GM18505 (cell line): ENCODE measurements around the gene ASZ1.
A peak's percentile ranks its signal among the peaks of the same experiment; 100 is the strongest.
"Not testable (repeated sequence)": the region's sequence is repeated elsewhere in the genome, so short reads cannot be mapped to it uniquely, and the experiment has no call there.

Experiments
- ATAC-seq: cut with Tn5 transposase; IDR thresholded peaks from one replicate; pipeline ENCODE4 v1.9.1; 2021; ENCODE audit not compliant: unreplicated experiment
- POLR2A ChIP-seq: IDR thresholded peaks from 4 replicates; pipeline ENCODE4 v1.6.1; 2011; ENCODE audit warnings: borderline replicate concordance; ENCODE audit not compliant: insufficient read depth, insufficient read length; ENCODE audit errors: extremely low read depth

ASZ1 gene

DNA sequence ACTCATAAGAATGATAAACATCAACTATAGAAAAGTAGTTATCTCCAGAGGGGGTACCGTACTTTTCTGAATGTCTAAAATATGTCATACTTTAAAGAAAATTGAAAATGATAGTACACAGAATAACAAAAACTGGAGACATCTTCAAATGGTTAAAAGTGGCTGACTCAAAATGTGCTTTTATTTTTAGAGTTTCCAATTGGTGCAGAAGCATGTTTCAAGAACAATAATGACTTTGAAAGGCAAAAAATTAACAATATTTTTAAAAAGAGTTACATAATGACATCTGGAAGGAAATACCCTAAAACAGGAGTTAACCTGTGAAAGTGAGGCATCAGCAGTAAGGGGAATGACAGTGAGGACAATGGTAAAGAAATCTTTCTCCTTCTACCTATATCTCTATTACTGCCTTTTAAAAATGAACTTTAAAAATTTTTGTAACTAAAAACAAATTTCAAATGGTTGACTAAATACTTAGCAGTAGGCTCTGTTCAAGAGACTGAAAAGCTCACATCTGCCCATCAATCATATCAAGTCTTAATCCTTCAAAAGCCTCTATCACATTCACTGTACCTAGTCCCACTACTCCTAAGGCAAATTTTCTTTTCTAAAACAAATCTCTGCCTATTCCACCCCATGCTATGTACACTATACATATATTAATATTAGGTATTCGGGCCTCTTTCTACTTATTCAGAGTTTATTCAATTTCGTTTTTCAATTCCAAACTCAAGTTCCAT lies 3.0 kb downstream of the ASZ1 start:
- no peak for TF ChIP-seq POLR2A
- ATAC-seq: peak; percentile 63

DNA sequence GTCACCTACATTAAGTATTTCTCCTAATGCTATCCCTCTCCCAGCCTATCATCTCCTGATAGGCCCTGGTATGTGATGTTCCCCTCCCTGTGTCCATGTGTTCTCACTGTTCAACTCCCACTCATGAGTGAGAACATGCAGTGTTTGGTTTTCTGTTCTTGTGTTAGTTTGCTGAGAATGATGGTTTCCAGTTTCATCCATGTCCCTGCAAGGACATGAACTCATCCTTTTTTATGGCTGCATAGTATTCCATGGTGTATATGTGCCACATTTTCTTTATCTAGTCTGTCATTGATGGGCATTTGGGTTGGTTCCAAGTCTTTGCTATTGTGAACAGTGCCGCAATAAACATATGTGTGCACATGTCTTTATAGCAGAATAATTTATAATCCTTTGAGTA lies 12.7 kb downstream of the ASZ1 start:
- ATAC-seq: not testable (repeated sequence)

- no peak for ATAC-seq
- TF ChIP-seq POLR2A: no peak
Measured at GRCh38 chr7:117412946-117413559, 14.2 kb downstream of the ASZ1 start.

GRCh38 chr7:117412390-117412789 lies 14.9 kb downstream of the ASZ1 start:
- no peak for ATAC-seq
- no peak for TF ChIP-seq POLR2A

DNA sequence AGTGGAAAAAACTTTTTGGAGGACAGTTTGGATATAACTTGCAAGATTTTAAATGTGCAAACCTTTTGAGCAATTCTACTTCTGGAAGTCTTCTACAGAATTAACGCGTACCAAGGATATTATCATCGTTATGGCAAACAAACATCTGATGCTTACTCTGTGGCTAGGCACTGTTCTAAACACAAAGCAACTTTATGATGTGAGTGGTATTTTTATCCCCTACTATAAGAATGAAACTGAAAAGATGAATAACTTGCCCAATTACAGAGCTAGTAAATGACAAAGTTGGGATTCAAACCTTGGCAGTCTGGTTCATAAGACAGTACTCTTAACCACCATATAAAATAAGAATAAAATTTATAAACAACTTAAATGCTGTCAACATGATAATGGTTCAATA lies 15.8 kb downstream of the ASZ1 start:
- TF ChIP-seq POLR2A: no peak
- no peak for ATAC-seq

GRCh38 chr7:117408831-117409230 lies 18.5 kb downstream of the ASZ1 start:
- no peak for TF ChIP-seq POLR2A
- no peak for ATAC-seq

GRCh38 chr7:117405519-117405918 lies 21.8 kb downstream of the ASZ1 start:
- no peak for ATAC-seq
- no peak for TF ChIP-seq POLR2A

GRCh38 chr7:117403737-117404136 lies 23.6 kb downstream of the ASZ1 start:
- TF ChIP-seq POLR2A: no peak
- no peak for ATAC-seq

DNA sequence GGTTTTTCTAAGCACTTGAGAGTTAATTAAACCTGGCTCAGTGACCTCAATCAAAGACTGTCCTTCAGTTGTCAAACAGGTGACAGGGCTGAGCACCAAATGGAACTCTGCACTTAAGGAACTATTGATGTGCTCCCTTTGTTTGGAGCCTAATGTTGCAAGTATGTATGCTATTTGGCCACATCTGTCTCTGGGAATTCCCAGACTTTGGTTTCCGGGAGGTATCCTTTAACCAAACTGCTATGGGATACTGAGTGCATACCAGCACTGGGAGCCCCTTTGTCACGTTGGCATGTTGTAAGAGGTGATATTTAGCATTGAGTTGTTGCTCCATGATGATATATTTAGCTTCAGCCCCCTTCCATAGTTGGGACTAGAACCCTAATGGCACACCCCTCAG lies 25.2 kb downstream of the ASZ1 start:
- TF ChIP-seq POLR2A: no peak
- no peak for ATAC-seq

DNA sequence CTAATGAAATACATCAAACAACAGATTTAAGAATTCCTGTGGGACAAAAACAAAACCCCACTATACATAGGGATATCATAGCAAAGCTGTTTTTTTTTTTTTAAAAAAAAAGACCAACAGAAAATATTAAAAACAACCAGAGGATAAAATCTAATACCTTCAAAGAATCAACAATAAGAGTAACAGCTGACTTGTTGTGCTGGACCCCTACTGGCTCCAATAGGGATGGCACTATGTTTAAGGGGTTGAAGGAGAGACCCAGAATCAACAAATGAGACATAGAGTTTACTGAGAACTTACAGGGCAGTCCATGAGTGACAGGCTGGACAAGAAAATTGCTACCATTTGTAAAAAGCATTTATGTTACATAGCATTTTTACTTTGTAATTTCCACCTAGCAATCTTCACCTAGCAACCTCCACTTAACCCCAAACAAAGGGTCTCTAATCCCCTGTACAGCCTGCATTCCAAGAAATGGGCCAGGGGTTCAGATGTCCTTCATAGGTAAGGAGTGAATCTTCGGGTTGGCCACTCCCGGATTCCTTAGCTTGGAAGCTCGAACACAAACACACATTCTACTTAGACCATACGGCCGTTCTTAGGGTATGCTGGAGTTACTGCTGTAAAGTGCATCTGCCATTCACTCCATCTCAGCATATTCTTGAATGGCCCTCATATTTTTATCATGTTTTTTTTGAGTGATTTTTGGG lies 25.8 kb downstream of the ASZ1 start:
- TF ChIP-seq POLR2A: no peak
- no peak for ATAC-seq

- ATAC-seq: no peak
- TF ChIP-seq POLR2A: no peak
Measured at GRCh38 chr7:117399820-117400422, 27.4 kb downstream of the ASZ1 start.

GRCh38 chr7:117395743-117396142 lies 31.6 kb downstream of the ASZ1 start:
- no peak for TF ChIP-seq POLR2A
- no peak for ATAC-seq

- TF ChIP-seq POLR2A: no peak
- no peak for ATAC-seq
Measured at GRCh38 chr7:117393781-117394180, 33.5 kb downstream of the ASZ1 start.

DNA sequence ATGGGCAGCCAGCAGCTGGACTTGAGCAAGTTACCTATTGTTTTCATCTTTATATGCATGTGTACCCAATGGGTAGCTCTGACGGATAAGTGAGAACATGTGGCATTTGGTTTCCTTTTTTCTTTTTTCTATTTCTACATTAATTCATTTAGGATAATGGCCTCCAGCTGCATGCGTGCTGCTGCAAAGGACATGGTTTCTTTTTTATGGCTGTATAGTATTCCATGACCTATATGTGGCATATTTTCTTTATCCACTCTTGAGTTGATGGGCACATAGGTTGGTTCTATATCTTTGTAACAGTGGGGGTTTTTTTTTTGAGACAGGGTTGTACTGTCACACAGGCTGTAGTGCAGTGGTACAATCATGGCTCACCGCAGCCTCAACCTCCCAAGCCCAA lies 37.4 kb downstream of the ASZ1 start:
- TF ChIP-seq POLR2A: no peak
- no peak for ATAC-seq
